K562 treated with DMSO at 1 percent for 48 hours (cell line): ENCODE data around the gene GHSR. TPM values are rescaled to one million over a fixed set of nuclear protein-coding genes. Genes with fewer than 3 reads are reported as not detected.

Source experiments
- total RNA-seq: library from RNA; unstranded; fragments of 300-600 nt; gene quantifications from 2 replicates; pipeline ENCODE4 v1.2.3, GENCODE V29; 2022; ENCODE audit warnings: low replicate concordance; ENCODE audit errors: extremely low read depth

The GHSR gene, protein sequence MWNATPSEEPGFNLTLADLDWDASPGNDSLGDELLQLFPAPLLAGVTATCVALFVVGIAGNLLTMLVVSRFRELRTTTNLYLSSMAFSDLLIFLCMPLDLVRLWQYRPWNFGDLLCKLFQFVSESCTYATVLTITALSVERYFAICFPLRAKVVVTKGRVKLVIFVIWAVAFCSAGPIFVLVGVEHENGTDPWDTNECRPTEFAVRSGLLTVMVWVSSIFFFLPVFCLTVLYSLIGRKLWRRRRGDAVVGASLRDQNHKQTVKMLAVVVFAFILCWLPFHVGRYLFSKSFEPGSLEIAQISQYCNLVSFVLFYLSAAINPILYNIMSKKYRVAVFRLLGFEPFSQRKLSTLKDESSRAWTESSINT
- not detected in 2 replicates for total RNA-seq

DNA sequence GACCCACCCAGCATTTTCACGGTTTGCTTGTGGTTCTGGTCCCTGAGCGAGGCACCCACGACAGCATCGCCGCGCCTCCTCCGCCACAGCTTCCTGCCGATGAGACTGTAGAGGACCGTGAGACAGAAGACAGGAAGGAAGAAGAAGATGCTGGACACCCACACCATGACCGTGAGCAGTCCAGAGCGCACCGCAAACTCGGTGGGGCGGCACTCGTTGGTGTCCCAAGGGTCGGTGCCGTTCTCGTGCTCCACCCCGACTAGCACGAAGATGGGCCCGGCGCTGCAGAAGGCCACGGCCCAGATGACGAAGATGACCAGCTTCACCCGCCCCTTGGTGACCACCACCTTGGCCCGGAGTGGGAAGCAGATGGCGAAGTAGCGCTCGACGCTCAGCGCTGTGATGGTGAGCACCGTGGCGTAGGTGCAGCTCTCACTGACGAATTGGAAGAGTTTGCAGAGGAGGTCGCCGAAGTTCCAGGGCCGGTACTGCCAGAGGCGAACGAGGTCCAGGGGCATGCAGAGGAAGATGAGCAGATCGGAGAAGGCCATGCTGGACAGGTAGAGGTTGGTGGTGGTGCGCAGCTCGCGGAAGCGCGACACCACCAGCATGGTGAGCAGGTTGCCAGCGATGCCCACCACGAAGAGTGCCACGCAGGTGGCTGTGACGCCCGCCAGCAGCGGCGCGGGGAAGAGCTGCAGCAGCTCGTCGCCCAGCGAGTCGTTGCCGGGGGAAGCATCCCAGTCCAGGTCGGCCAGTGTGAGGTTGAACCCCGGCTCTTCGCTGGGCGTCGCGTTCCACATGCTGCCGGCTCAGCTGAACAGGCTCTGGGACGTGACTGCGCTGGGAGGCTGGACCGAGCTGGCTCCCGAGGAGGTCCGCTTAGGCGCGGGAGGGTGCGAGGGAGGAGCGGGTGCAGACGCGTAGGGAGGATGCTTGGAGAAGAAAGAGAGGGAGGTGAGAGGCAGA, at the start of gene GHSR:
Gene GHSR (minus strand): TSS at position 846 of the 969 bp plus-strand sequence. CDS start 43 bp downstream, at position 803.

Other genes starting within 250 kb of the GHSR start
- not detected in 2 replicates for gene TNFSF10, start 75.0 kb upstream of the GHSR start, total RNA-seq